ENCODE measurements around the gene ALDH3B2.

The ALDH3B2 gene

GRCh38 chr11:67613960-67614715, 60.3 kb downstream of the ALDH3B2 start:
- peak; percentile 78 for DNase-seq (ENCODE audit: low spot score)

DNA sequence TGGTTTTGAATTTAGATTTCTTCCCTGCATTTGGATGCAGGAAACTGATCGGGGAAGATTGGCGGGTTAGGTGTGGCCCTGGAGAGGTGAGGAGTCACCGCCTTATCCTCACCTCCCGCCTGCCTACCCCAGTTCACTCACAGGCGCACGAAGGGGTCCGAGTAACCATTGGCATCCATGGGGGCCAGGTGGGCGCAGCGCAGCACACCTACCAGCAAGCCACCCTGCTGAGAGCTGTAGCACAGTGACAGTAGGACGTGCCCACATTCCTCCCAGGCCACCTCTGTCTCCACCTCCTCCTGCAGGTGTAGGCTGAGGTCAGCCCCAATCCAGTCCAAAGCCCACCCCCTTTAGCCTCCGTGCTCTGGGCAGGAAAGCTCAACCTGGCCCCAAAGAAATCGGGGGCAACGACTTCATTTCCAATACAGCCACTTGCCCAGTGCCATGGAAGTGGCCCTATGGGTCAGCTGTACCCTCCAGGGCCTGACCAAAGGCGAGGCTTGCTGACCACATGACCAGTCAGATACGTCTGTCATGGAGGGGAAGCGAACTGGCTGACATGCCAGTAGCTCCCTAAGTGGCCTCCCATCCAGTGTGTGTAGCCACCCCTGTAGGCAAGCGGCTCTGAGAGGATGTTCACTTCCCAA, 61.0 kb downstream of the ALDH3B2 start:
- DNase-seq (ENCODE audit: low spot score): no peak

DNA sequence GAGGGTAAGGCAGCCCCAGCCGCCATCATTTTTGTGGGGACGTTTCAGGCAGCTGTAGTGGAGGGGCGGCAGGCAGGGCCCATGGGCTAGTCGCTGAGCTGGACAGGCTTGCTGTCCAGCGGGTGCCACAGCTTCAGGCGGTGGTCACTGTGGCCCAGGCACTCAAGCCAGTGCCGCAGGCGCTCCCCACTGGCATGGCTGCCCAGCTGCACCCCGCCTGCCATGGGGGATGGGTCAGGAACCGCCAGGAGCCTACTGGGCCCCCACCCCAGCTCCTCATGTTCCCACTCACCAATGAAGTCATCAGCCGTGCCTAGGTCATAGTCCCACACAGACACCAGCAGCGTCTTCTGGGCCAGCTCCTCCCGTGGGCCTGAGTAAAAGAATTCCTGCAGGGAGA, 61.7 kb downstream of the ALDH3B2 start:
- no peak for DNase-seq (ENCODE audit: low spot score)
